Neural cell (in vitro differentiated cells): ENCODE results near the gene CERS3. TPM values are rescaled to one million over a fixed set of nuclear protein-coding genes. Genes with fewer than 3 reads are reported as not detected.

ENCODE experiments used
- H2AFZ ChIP-seq: fragments of 200-600, 300-800 bp; sonication (generic), shearing (Covaris generic); 2 replicates; pipeline ENCODE4 v1.6.0; 2014; ENCODE audit warnings: low read depth, mild to moderate bottlenecking, antibody characterized with exemption, low read length, moderate library complexity
- H3F3A ChIP-seq: fragments of 200-600 bp; shearing (Covaris generic); 2 replicates; pipeline ENCODE4 v1.6.1; 2016; ENCODE audit warnings: mild to moderate bottlenecking, moderate library complexity, mixed read lengths, antibody characterized with exemption, low read length; ENCODE audit not compliant: insufficient read depth, poor library complexity, severe bottlenecking
- H3K27ac ChIP-seq: fragments of 200-600, 300-800 bp; sonication (generic), shearing (Covaris generic); 2 replicates; pipeline ENCODE4 v1.5.1; 2014; ENCODE audit warnings: mild to moderate bottlenecking, low read length, moderate library complexity
- H3K27me3 ChIP-seq: fragments of 300-800, 200-600 bp; sonication (generic), shearing (Covaris generic); 2 replicates; pipeline ENCODE4 v1.6.0; 2014; ENCODE audit warnings: mild to moderate bottlenecking, low read depth, low read length, moderate library complexity; ENCODE audit not compliant: insufficient read depth
- H3K36me3 ChIP-seq: fragments of 300-800, 200-600 bp; sonication (generic), shearing (Covaris generic); 2 replicates; pipeline ENCODE4 v1.5.1; 2014; ENCODE audit warnings: mild to moderate bottlenecking, antibody characterized with exemption, low read length, moderate library complexity; ENCODE audit not compliant: insufficient read depth
- H3K4me2 ChIP-seq: fragments of 300-800, 200-600 bp; sonication (generic), shearing (Covaris generic); 2 replicates; pipeline ENCODE4 v1.6.0; 2014; ENCODE audit warnings: mild to moderate bottlenecking, low read length
- H3K4me3 ChIP-seq: fragments of 300-800, 200-600 bp; sonication (generic), shearing (Covaris generic); 2 replicates; pipeline ENCODE4 v1.5.1; 2014; ENCODE audit warnings: mild to moderate bottlenecking, low read length, moderate library complexity
- H3K79me2 ChIP-seq: fragments of 200-600 bp; shearing (Covaris generic); replicated peaks from 2 replicates; pipeline ENCODE4 v1.6.0; 2014; ENCODE audit warnings: mild to moderate bottlenecking, low read length, moderate library complexity; ENCODE audit not compliant: insufficient read depth
- H3K9ac ChIP-seq: fragments of 300-800, 200-600 bp; sonication (generic), shearing (Covaris generic); 2 replicates; pipeline ENCODE4 v1.6.1; 2016; ENCODE audit warnings: mild to moderate bottlenecking, low read length, mixed read lengths
- H3K9me2 ChIP-seq: fragments of 200-600 bp; shearing (Covaris generic); 2 replicates; pipeline ENCODE4 v1.6.1; 2016; ENCODE audit warnings: mild to moderate bottlenecking, low read length, mixed read lengths; ENCODE audit not compliant: insufficient read depth
- H3K9me3 ChIP-seq: fragments of 200-600, 300-800 bp; sonication (generic), shearing (Covaris generic); 2 replicates; pipeline ENCODE4 v1.6.1; 2016; ENCODE audit warnings: mild to moderate bottlenecking, mixed run types, low read length, moderate library complexity, mixed read lengths
- H4K20me1 ChIP-seq: fragments of 200-600 bp; shearing (Covaris generic); 2 replicates; pipeline ENCODE4 v1.6.1; 2016; ENCODE audit warnings: mild to moderate bottlenecking, mixed run types; ENCODE audit not compliant: insufficient read depth
- EP300 ChIP-seq: fragments of 450-650 bp; conservative IDR thresholded peaks from 2 replicates; pipeline ENCODE4 v1.6.1; 2014; ENCODE audit warnings: antibody characterized with exemption, mild to moderate bottlenecking, moderate library complexity; ENCODE audit not compliant: poor library complexity, severe bottlenecking
- EZH2 ChIP-seq: fragments of 200-600, 300-800 bp; shearing (Covaris generic), sonication (generic); IDR thresholded peaks from 2 replicates; pipeline ENCODE4 v1.6.1; 2014; ENCODE audit warnings: antibody characterized with exemption, low read length, borderline replicate concordance, mild to moderate bottlenecking; ENCODE audit not compliant: insufficient read depth, poor library complexity, severe bottlenecking
- MXI1 ChIP-seq: fragments of 450-650 bp; conservative IDR thresholded peaks from 2 replicates; pipeline ENCODE4 v1.6.1; 2014; ENCODE audit warnings: antibody characterized with exemption, mild to moderate bottlenecking; ENCODE audit not compliant: poor library complexity, severe bottlenecking
- POLR2AphosphoS5 ChIP-seq: IDR thresholded peaks from 2 replicates; pipeline ENCODE4 v1.6.1; 2012
- RAD21 ChIP-seq: fragments of 450-650 bp; conservative IDR thresholded peaks from 2 replicates; pipeline ENCODE4 v1.6.1; 2014; ENCODE audit warnings: antibody characterized with exemption, mild to moderate bottlenecking, moderate library complexity
- REST ChIP-seq: IDR thresholded peaks from 2 replicates; pipeline ENCODE4 v1.6.1; 2012; ENCODE audit warnings: borderline replicate concordance
- SMC3 ChIP-seq: fragments of 450-650 bp; conservative IDR thresholded peaks from 2 replicates; pipeline ENCODE4 v1.6.1; 2014; ENCODE audit warnings: antibody characterized with exemption, mild to moderate bottlenecking, moderate library complexity; ENCODE audit not compliant: poor library complexity
- TAF1 ChIP-seq: IDR thresholded peaks from 2 replicates; pipeline ENCODE4 v1.6.1; 2012; ENCODE audit warnings: low read depth
- polyA plus RNA-seq: library from polyadenylated mRNA; depleted of rRNA; stranded (reverse); fragments of >200 nt; gene quantifications from 2 replicates; pipeline ENCODE4 v1.2.3, GENCODE V29; 2014
- TF ChIP-seq, protein P1 (sequence below): fragments of 450-650 bp; IDR thresholded peaks from 2 replicates; pipeline ENCODE4 v1.5.1; 2014; ENCODE audit warnings: antibody characterized with exemption, mild to moderate bottlenecking, moderate library complexity; ENCODE audit not compliant: poor library complexity, severe bottlenecking

CERS3 gene
- polyA plus RNA-seq, 1 donor from 2014 or later, result 0.27 TPM

DNA sequence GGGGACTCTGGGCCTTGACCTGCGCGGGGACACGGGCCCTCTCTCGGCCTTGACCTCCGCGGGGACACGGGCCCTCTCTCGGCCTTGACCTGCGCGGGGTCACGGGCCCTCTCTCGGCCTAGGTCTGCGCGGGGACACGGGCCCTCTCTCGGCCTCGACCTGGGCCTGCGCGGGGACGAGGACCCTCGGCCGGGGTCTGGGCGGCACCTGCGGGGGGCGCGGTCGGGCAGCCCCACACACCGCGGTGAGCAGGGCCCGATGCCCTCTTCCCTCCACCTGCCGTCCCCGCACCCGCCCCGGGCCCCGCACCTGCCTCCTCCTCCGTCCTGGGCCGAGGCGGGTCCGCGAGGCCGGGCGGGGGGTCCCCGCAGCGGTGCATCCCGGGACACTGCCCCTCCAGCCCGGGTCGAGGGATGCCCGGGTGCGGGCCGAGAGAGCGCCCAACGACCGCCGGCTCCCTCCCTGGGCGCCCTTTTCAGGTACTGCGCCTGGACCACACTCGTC is 15.6 kb upstream of the CERS3 start:
- Histone ChIP-seq H3K79me2 (no peaks in the 10 kb centered on the region), H3K27ac (no peak overlapping the region), H3K4me3 (no peak overlapping the region), H3K9ac (no peak overlapping the region), H3K36me3 (no peaks in the 10 kb centered on the region), H3K4me2 (no peak overlapping the region), H3F3A (no peaks in the 10 kb centered on the region), H2AFZ (no peak overlapping the region), H4K20me1 (no peaks in the 10 kb centered on the region), H3K9me2 (no peaks in the 10 kb centered on the region), H3K9me3 (no peaks in the 10 kb centered on the region), H3K27me3 (no peaks in the 10 kb centered on the region)
- TF ChIP-seq EZH2, result no peak
- TF ChIP-seq REST, result no peak
- TF ChIP-seq, protein P1, sequence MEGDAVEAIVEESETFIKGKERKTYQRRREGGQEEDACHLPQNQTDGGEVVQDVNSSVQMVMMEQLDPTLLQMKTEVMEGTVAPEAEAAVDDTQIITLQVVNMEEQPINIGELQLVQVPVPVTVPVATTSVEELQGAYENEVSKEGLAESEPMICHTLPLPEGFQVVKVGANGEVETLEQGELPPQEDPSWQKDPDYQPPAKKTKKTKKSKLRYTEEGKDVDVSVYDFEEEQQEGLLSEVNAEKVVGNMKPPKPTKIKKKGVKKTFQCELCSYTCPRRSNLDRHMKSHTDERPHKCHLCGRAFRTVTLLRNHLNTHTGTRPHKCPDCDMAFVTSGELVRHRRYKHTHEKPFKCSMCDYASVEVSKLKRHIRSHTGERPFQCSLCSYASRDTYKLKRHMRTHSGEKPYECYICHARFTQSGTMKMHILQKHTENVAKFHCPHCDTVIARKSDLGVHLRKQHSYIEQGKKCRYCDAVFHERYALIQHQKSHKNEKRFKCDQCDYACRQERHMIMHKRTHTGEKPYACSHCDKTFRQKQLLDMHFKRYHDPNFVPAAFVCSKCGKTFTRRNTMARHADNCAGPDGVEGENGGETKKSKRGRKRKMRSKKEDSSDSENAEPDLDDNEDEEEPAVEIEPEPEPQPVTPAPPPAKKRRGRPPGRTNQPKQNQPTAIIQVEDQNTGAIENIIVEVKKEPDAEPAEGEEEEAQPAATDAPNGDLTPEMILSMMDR, result no peak
- no peak for TF ChIP-seq POLR2AphosphoS5
- TF ChIP-seq SMC3, result no peak
- TF ChIP-seq TAF1, result no peak
- TF ChIP-seq MXI1, result no peak
- no peak for TF ChIP-seq EP300
- no peak for TF ChIP-seq RAD21

- no peak overlapping the region for H3K9ac ChIP-seq
- H3K27ac ChIP-seq, result no peak overlapping the region
- no peaks in the 10 kb centered on the region for H3K9me3 ChIP-seq
- H4K20me1 ChIP-seq, result no peaks in the 10 kb centered on the region
- H3K79me2 ChIP-seq, result no peaks in the 10 kb centered on the region
- H3K4me2 ChIP-seq, result no peak overlapping the region
- no peak overlapping the region for H2AFZ ChIP-seq
- no peaks in the 10 kb centered on the region for H3K9me2 ChIP-seq
- TF ChIP-seq POLR2AphosphoS5 (no peak), MXI1 (no peak), RAD21 (no peak), REST (no peak), EP300 (no peak), TAF1 (no peak), SMC3 (no peak), EZH2 (no peak)
- TF ChIP-seq, protein P1, result no peak
- H3K4me3 ChIP-seq, result no peak overlapping the region
- H3K27me3 ChIP-seq, result no peaks in the 10 kb centered on the region
- no peaks in the 10 kb centered on the region for H3K36me3 ChIP-seq
- no peaks in the 10 kb centered on the region for H3F3A ChIP-seq
These were observed 13.5 kb upstream of the CERS3 start for GRCh38 chr15:100542290-100542689.
